Uterus (tissue), 2 donors: ENCODE results near the gene ELAPOR1.

Experiments used
- CTCF ChIP-seq, 4 experiments: fragments of 200-600 bp in 2 of 4; fragments of 450-650 bp in 2 of 4; sonication (generic) in 2 of 4; IDR thresholded peaks; one replicate each; pipeline ENCODE4 v1.5.1; 2016 to 2019; ENCODE audit warnings: antibody characterized with exemption in 4 of 4, mild to moderate bottlenecking in 2 of 4, moderate library complexity in 1 of 4
- POLR2A ChIP-seq, 2 donors: fragments of 450-650 bp; IDR thresholded peaks; one replicate each; pipeline ENCODE4 v1.6.1; 2016; ENCODE audit warnings: antibody characterized with exemption in 2 of 2, mild to moderate bottlenecking in 1 of 2, moderate library complexity in 1 of 2

- no peak for TF ChIP-seq POLR2A (IDR thresholded peaks at IDR 0.05)
- TF ChIP-seq CTCF (IDR thresholded peaks at IDR 0.05), result no peak
Measured at GRCh38 chr1:109152196-109152595, 38.3 kb downstream of the ELAPOR1 start.
